HCT116 (cell line): Measurements from ENCODE around the gene ARHGEF25. TPM values are rescaled to one million over a fixed set of nuclear protein-coding genes. Genes with fewer than 3 reads are reported as not detected.

Source experiments
- ATAC-seq: fragments of 200-7000 bp; cut with Tn5 transposase; 2 replicates; pipeline ENCODE4 v1.9.1; 2020; ENCODE audit warnings: mild to moderate bottlenecking, moderate library complexity
- BruUV-seq: library from RNA; stranded (reverse); fragments of 400-500 nt; replicated peaks from 2 replicates; lab custom pipeline; 2021; lab: Mats Ljungman, UMichigan
- CTCF ChIA-PET: fragments of 300-600 bp; sonication (Branson Sonifier 250); formaldehyde crosslinking; loops from one replicate; lab custom pipeline; 2021; ENCODE audit warnings: antibody characterized with exemption; lab: Charles Lee
- POLR2A ChIA-PET: fragments of 300-600, 350-600 bp; sonication (Branson Sonifier 250); formaldehyde crosslinking; loops from one replicate; lab custom pipeline; 2021; ENCODE audit warnings: antibody characterized with exemption; lab: Charles Lee
- RAD21 ChIA-PET, 2 experiments: fragments of 300-600 bp; sonication (Branson Sonifier 250); formaldehyde crosslinking; loops; one replicate each; lab custom pipeline; 2023; ENCODE audit warnings: low total read pairs in 2 of 2; ENCODE audit not compliant: uncharacterized antibody in 2 of 2, unreplicated experiment in 2 of 2, low non-redundant PET in 1 of 2; lab: Charles Lee
- DNase-seq: peaks from one replicate; pipeline ENCODE4 v3.0.0-alpha.2; 2010; ENCODE audit warnings: low read depth, low spot score
- H2AFZ ChIP-seq: fragments of 200-600 bp; shearing (Covaris generic), sonication (generic); 2 replicates; pipeline ENCODE4 v1.6.1; 2017; ENCODE audit warnings: low read depth, mixed run types, mixed read lengths, antibody characterized with exemption, low read length; ENCODE audit not compliant: poor library complexity, severe bottlenecking
- H3K27ac ChIP-seq: 2 replicates; pipeline ENCODE4 v1.5.1; 2012; ENCODE audit warnings: low read depth, low read length
- H3K27me3 ChIP-seq: fragments of 200-600 bp; sonication (generic); 2 replicates; pipeline ENCODE4 v1.6.1; 2016; ENCODE audit warnings: mixed run types, low read length, mixed read lengths; ENCODE audit not compliant: insufficient read depth
- H3K36me3 ChIP-seq, 2 experiments: fragments of 200-500 bp in 1 of 2; fragments of 200-600 bp in 1 of 2; sonication (Bioruptor generic) in 1 of 2; sonication (generic) in 1 of 2; 2 replicates each; pipeline versions ENCODE4 v1.5.1 to v1.6.1; 2014 to 2016; ENCODE audit warnings: low read length in 2 of 2, inconsistent platforms in 1 of 2, mixed read lengths in 1 of 2, mixed run types in 1 of 2; ENCODE audit not compliant: insufficient read depth in 2 of 2, control insufficient read depth in 1 of 2
- H3K4me1 ChIP-seq, 2 experiments: fragments of 200-600 bp in 1 of 2; sonication (generic) in 1 of 2; 2 replicates each; pipeline versions ENCODE4 v1.5.1 to v1.6.1; 2012 to 2017; ENCODE audit warnings: low read length in 2 of 2, inconsistent platforms in 1 of 2, mild to moderate bottlenecking in 1 of 2, mixed read lengths in 1 of 2, mixed run types in 1 of 2, moderate library complexity in 1 of 2; ENCODE audit not compliant: insufficient read depth in 2 of 2, control insufficient read depth in 1 of 2
- H3K4me2 ChIP-seq: fragments of 200-600 bp; sonication (generic); 2 replicates; pipeline ENCODE4 v1.6.1; 2017; ENCODE audit warnings: mixed run types, low read length, mixed read lengths
- H3K4me3 ChIP-seq, 2 experiments: fragments of 200-600 bp in 1 of 2; sonication (generic) in 1 of 2; replicated peaks in 1 of 2; 2 replicates each; pipeline ENCODE4 v1.5.1; 2011 to 2016; ENCODE audit warnings: low read length in 2 of 2, control low read depth in 1 of 2, low read depth in 1 of 2, mild to moderate bottlenecking in 1 of 2, mixed read lengths in 1 of 2, mixed run types in 1 of 2
- H3K79me2 ChIP-seq: fragments of 200-600 bp; sonication (generic); 2 replicates; pipeline ENCODE4 v1.6.1; 2017; ENCODE audit warnings: mild to moderate bottlenecking, mixed run types, low read length, moderate library complexity, mixed read lengths; ENCODE audit not compliant: insufficient read depth
- H3K9ac ChIP-seq: fragments of 200-600 bp; sonication (generic); 2 replicates; pipeline ENCODE4 v1.6.1; 2016; ENCODE audit warnings: low read length, mixed read lengths
- H3K9me2 ChIP-seq: fragments of 200-600 bp; sonication (generic), shearing (Covaris generic); 2 replicates; pipeline ENCODE4 v1.6.1; 2017; ENCODE audit warnings: mixed run types, mild to moderate bottlenecking, moderate library complexity; ENCODE audit not compliant: insufficient read depth
- H3K9me3 ChIP-seq, 2 experiments: fragments of 200-500 bp in 1 of 2; fragments of 200-600 bp in 1 of 2; sonication (Bioruptor generic) in 1 of 2; sonication (generic) in 1 of 2; 2 replicates each; pipeline ENCODE4 v1.6.1; 2014 to 2017; ENCODE audit warnings: low read length in 2 of 2, mixed read lengths in 2 of 2, inconsistent platforms in 1 of 2, low read depth in 1 of 2, mild to moderate bottlenecking in 1 of 2, mixed run types in 1 of 2, moderate library complexity in 1 of 2; ENCODE audit not compliant: control insufficient read depth in 1 of 2, insufficient read depth in 1 of 2
- H4K20me1 ChIP-seq: fragments of 200-600 bp; sonication (generic), shearing (Covaris generic); 2 replicates; pipeline ENCODE4 v1.6.1; 2017; ENCODE audit warnings: mixed run types, mild to moderate bottlenecking, moderate library complexity; ENCODE audit not compliant: insufficient read depth
- ATF3 ChIP-seq: IDR thresholded peaks from 2 replicates; pipeline ENCODE4 v1.6.1; 2012
- CBX3 ChIP-seq: IDR thresholded peaks from 2 replicates; pipeline ENCODE4 v1.6.1; 2012; ENCODE audit warnings: low read depth
- CEBPB ChIP-seq: IDR thresholded peaks from 2 replicates; pipeline ENCODE4 v1.6.1; 2012; ENCODE audit warnings: low read depth
- ELF1 ChIP-seq: IDR thresholded peaks from 2 replicates; pipeline ENCODE4 v1.6.1; 2012; ENCODE audit warnings: low read depth, borderline replicate concordance
- EZH2 ChIP-seq: fragments of 200-600 bp; sonication (generic); IDR thresholded peaks from 2 replicates; pipeline ENCODE4 v1.6.1; 2017; ENCODE audit warnings: antibody characterized with exemption, mixed run types
- EZH2phosphoT487 ChIP-seq: fragments of 200-600 bp; IDR thresholded peaks from 2 replicates; pipeline ENCODE4 v1.6.1; 2018; ENCODE audit warnings: antibody characterized with exemption, borderline replicate concordance
- FOSL1 ChIP-seq: IDR thresholded peaks from 2 replicates; pipeline ENCODE4 v1.6.1; 2012; ENCODE audit warnings: low read depth
- SIN3A ChIP-seq: IDR thresholded peaks from 2 replicates; pipeline ENCODE4 v1.6.1; 2012; ENCODE audit warnings: low read depth
- SP1 ChIP-seq: IDR thresholded peaks from 2 replicates; pipeline ENCODE4 v1.6.1; 2012; ENCODE audit warnings: low read depth
- SRF ChIP-seq: IDR thresholded peaks from 2 replicates; pipeline ENCODE4 v1.6.1; 2012; ENCODE audit warnings: low read depth
- ZFX ChIP-seq: fragments of 450-650 bp; IDR thresholded peaks from 2 replicates; pipeline ENCODE4 v1.6.1; 2017
- intact Hi-C: fragments of 100-400 bp; cut with micrococcal nuclease; formaldehyde crosslinking; loops from 2 replicates; pipeline ENCODE4 v1.10.0; 2022
- total RNA-seq: library from RNA; stranded (reverse); gene quantifications from one replicate; pipeline ENCODE4 v1.2.1, GENCODE V29; 2021; ENCODE audit not compliant: unreplicated experiment
- TF ChIP-seq, protein P1 (sequence below), 3 experiments: fragments of 200-600 bp in 1 of 3; sonication (generic) in 1 of 3; IDR thresholded peaks in 2 of 3; conservative IDR thresholded peaks in 1 of 3; 2 replicates each; pipeline ENCODE4 v1.5.1; 2012 to 2017; ENCODE audit warnings: low read depth in 2 of 3, low read length in 2 of 3, antibody characterized with exemption in 1 of 3, borderline replicate concordance in 1 of 3, control low read depth in 1 of 3, mild to moderate bottlenecking in 1 of 3, mixed read lengths in 1 of 3, mixed run types in 1 of 3, moderate library complexity in 1 of 3; ENCODE audit not compliant: insufficient read depth in 1 of 3
- TF ChIP-seq, protein P2 (sequence below): IDR thresholded peaks from 2 replicates; pipeline ENCODE4 v1.6.1; 2012; ENCODE audit warnings: low read depth

The ARHGEF25 gene
- total RNA-seq, 1 experiment from 2014 or later, result 3.6 TPM

DNA sequence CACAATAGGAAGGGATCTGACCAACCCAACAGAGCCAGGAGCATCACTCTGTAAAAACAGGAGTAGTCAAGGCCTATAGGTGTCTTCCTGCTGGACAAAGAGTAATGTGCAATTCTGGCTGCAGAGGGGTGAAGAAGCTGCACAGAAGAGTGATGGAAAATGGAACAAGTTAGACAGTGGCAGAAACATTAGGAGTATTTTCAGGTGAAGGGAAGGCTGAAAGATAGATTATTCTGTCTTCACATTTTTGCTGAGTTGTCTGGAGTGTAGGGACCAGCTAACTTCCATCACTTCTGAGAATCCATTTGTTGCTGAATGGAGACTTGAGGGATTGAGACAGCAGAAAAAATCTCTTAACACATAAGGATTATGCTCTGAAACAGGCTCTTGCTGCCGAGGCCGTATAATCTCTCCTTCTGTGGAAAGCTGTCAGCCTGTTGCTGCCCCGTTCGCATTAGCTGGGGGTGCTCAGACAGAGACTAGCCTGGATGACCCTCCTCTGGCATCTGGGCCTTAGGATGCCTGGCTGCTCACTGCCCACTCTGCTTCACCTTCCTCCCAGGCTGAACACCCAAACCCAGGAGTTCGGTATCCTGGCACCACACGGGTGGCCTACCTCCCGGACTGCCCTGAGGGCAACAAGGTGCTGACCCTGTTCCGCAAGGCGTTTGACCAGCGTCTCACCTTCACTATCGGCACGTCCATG, 3.1 kb upstream of the ARHGEF25 start:
- H3K4me1 ChIP-seq, result peaks cover 2 to 9% of the 10 kb centered on the region in 2 experiments; a peak in 2 of 4 replicates
- no peak overlapping the region for H3K4me2 ChIP-seq
- BruUV-seq, result no TSS peak
- H3K9ac ChIP-seq, result no peak overlapping the region
- H3K27me3 ChIP-seq, result no peaks in the 10 kb centered on the region
- ChIA-PET CTCF (interaction anchor here (1.5 kb wide), 1 partner anchor 25 kb away, joined by 4 read pairs; no protein-coding TSS in a partner anchor), RAD21 (no interaction called here), POLR2A (no interaction called here)
- H2AFZ ChIP-seq, result no peak overlapping the region
- TF ChIP-seq SRF (no peak), ATF3 (no peak), CEBPB (no peak)
- intact Hi-C loops, result no loop called here
- DNase-seq (no peak), ATAC-seq (no peak)
- no peaks in the 10 kb centered on the region for H3K79me2 ChIP-seq
- H3K27ac ChIP-seq, result no peak overlapping the region
- H3K9me3 ChIP-seq, result no peaks in the 10 kb centered on the region
- H4K20me1 ChIP-seq, result no peaks in the 10 kb centered on the region
- no peaks in the 10 kb centered on the region for H3K9me2 ChIP-seq
- H3K36me3 ChIP-seq, result no peaks in the 10 kb centered on the region
- H3K4me3 ChIP-seq, result no peak overlapping the region

GRCh38 chr12:57609101-57609780, 2.0 kb upstream of the ARHGEF25 start:
- RAD21 ChIA-PET, result no interaction called here
- Histone ChIP-seq H3K27me3 (no peaks in the 10 kb centered on the region), H3K9ac (no peak overlapping the region), H3K4me3 (no peak overlapping the region), H4K20me1 (no peaks in the 10 kb centered on the region), H3K36me3 (no peaks in the 10 kb centered on the region), H3K79me2 (no peaks in the 10 kb centered on the region), H3K9me3 (no peaks in the 10 kb centered on the region), H3K27ac (no peak overlapping the region), H3K9me2 (no peaks in the 10 kb centered on the region), H2AFZ (no peak overlapping the region), H3K4me2 (no peak overlapping the region), H3K4me1 (peaks cover 0 to 9% of the 10 kb centered on the region in 2 experiments; a peak in 1 of 4 replicates)
- ATAC-seq, result no peak
- POLR2A ChIA-PET, result no interaction called here
- DNase-seq, result no peak
- intact Hi-C loops, result no loop called here
- CTCF ChIA-PET, result no interaction called here
- no TSS peak for BruUV-seq
- TF ChIP-seq FOSL1, result no peak
- no peak for TF ChIP-seq ZFX
- TF ChIP-seq, protein P1, sequence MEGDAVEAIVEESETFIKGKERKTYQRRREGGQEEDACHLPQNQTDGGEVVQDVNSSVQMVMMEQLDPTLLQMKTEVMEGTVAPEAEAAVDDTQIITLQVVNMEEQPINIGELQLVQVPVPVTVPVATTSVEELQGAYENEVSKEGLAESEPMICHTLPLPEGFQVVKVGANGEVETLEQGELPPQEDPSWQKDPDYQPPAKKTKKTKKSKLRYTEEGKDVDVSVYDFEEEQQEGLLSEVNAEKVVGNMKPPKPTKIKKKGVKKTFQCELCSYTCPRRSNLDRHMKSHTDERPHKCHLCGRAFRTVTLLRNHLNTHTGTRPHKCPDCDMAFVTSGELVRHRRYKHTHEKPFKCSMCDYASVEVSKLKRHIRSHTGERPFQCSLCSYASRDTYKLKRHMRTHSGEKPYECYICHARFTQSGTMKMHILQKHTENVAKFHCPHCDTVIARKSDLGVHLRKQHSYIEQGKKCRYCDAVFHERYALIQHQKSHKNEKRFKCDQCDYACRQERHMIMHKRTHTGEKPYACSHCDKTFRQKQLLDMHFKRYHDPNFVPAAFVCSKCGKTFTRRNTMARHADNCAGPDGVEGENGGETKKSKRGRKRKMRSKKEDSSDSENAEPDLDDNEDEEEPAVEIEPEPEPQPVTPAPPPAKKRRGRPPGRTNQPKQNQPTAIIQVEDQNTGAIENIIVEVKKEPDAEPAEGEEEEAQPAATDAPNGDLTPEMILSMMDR (IDR thresholded peaks at IDR 0.05 in 2 of 3, conservative IDR thresholded peaks at IDR 0.05 in 1 of 3; ENCODE audit: borderline replicate concordance in 1 of 3, insufficient read depth in 1 of 3, low read depth in 2 of 3, low read length in 2 of 3), result no peak
- TF ChIP-seq CEBPB, result no peak
- TF ChIP-seq CBX3, result no peak
- no peak for TF ChIP-seq EZH2
- TF ChIP-seq, protein P2, sequence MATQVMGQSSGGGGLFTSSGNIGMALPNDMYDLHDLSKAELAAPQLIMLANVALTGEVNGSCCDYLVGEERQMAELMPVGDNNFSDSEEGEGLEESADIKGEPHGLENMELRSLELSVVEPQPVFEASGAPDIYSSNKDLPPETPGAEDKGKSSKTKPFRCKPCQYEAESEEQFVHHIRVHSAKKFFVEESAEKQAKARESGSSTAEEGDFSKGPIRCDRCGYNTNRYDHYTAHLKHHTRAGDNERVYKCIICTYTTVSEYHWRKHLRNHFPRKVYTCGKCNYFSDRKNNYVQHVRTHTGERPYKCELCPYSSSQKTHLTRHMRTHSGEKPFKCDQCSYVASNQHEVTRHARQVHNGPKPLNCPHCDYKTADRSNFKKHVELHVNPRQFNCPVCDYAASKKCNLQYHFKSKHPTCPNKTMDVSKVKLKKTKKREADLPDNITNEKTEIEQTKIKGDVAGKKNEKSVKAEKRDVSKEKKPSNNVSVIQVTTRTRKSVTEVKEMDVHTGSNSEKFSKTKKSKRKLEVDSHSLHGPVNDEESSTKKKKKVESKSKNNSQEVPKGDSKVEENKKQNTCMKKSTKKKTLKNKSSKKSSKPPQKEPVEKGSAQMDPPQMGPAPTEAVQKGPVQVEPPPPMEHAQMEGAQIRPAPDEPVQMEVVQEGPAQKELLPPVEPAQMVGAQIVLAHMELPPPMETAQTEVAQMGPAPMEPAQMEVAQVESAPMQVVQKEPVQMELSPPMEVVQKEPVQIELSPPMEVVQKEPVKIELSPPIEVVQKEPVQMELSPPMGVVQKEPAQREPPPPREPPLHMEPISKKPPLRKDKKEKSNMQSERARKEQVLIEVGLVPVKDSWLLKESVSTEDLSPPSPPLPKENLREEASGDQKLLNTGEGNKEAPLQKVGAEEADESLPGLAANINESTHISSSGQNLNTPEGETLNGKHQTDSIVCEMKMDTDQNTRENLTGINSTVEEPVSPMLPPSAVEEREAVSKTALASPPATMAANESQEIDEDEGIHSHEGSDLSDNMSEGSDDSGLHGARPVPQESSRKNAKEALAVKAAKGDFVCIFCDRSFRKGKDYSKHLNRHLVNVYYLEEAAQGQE, result no peak
- TF ChIP-seq EZH2phosphoT487, result no peak
- no peak for TF ChIP-seq SP1
- no peak for TF ChIP-seq ATF3
- TF ChIP-seq SIN3A, result no peak
- no peak for TF ChIP-seq SRF
- no peak for TF ChIP-seq ELF1
